ENCODE data around the gene ZC3H12D.

- no peak for TF ChIP-seq CTCF (IDR thresholded peaks at IDR 0.05)
- TF ChIP-seq EP300 (IDR thresholded peaks at IDR 0.05) = no peak
Measured at GRCh38 chr6:149501768-149502167, 17.0 kb upstream of the ZC3H12D start.
